GM12892 (cell line): Measurements from ENCODE around the gene TMEM141.

Source experiments
- POLR2A ChIP-seq: IDR thresholded peaks from 2 replicates; pipeline ENCODE4 v1.6.1; 2011; ENCODE audit warnings: low read depth, low read length, control low read depth
- POLR2AphosphoS5 ChIP-seq: IDR thresholded peaks from 2 replicates; pipeline ENCODE4 v1.6.1; 2011; ENCODE audit warnings: low read depth, low read length, control low read depth
- TAF1 ChIP-seq: IDR thresholded peaks from 2 replicates; pipeline ENCODE4 v1.6.1; 2011; ENCODE audit warnings: low read depth, mild to moderate bottlenecking, control low read depth, low read length, borderline replicate concordance

GRCh38 chr9:136808806-136809158 is 17.6 kb downstream of the TMEM141 start:
- TF ChIP-seq POLR2A, result no peak
- TF ChIP-seq TAF1, result no peak
- no peak for TF ChIP-seq POLR2AphosphoS5
